CD14-positive monocyte (primary cell): Measurements from ENCODE around the gene LAMC3. TPM values are rescaled to one million over a fixed set of nuclear protein-coding genes. Genes with fewer than 3 reads are reported as not detected.
A peak's percentile ranks its signal among the peaks of the same experiment; 100 is the strongest.

Source experiments
- DNase-seq, 3 donors: peaks; one replicate each; pipeline ENCODE4 v3.0.0-alpha.2; 2011 to 2022
- H2AFZ ChIP-seq: 2 replicates; pipeline ENCODE4 v1.6.0; 2012; ENCODE audit warnings: mild to moderate bottlenecking, low read depth, low read length, inconsistent platforms; ENCODE audit not compliant: insufficient read depth, poor library complexity, severe bottlenecking
- H3K27ac ChIP-seq, 2 donors: 1 replicate in 1 of 2; 2 replicates in 1 of 2; pipeline ENCODE4 v1.5.1; 2012 to 2013; ENCODE audit warnings: low read length in 2 of 2, control low read depth in 1 of 2, inconsistent platforms in 1 of 2, low read depth in 1 of 2, mild to moderate bottlenecking in 1 of 2
- H3K27me3 ChIP-seq, 2 donors: one replicate each; pipeline versions ENCODE4 v1.6.0 to v1.6.1; 2011 to 2013; ENCODE audit warnings: low read length in 2 of 2; ENCODE audit not compliant: control insufficient read depth in 2 of 2, insufficient read depth in 2 of 2
- H3K36me3 ChIP-seq, 2 donors: replicated peaks in 1 of 2; 1 replicate in 1 of 2; 2 replicates in 1 of 2; pipeline versions ENCODE4 v1.5.1 to v1.6.1; 2012 to 2013; ENCODE audit warnings: low read length in 2 of 2, control low read depth in 1 of 2, inconsistent platforms in 1 of 2, mild to moderate bottlenecking in 1 of 2; ENCODE audit not compliant: insufficient read depth in 2 of 2, control insufficient read depth in 1 of 2
- H3K4me1 ChIP-seq, 2 donors: 1 replicate in 1 of 2; 2 replicates in 1 of 2; pipeline versions ENCODE4 v1.5.1 to v1.6.1; 2012 to 2013; ENCODE audit warnings: low read length in 2 of 2, control low read depth in 1 of 2, inconsistent platforms in 1 of 2, mild to moderate bottlenecking in 1 of 2, moderate library complexity in 1 of 2; ENCODE audit not compliant: insufficient read depth in 2 of 2, control insufficient read depth in 1 of 2
- H3K4me2 ChIP-seq: replicated peaks from 2 replicates; pipeline ENCODE3; 2012; ENCODE audit warnings: low read length, moderate library complexity, mild to moderate bottlenecking; ENCODE audit not compliant: poor library complexity, severe bottlenecking; ENCODE audit errors: extremely low read depth
- H3K4me3 ChIP-seq, 3 experiments: fragments of 200-600 bp in 1 of 3; sonication (generic) in 1 of 3; replicated peaks in 1 of 3; 1 replicate in 2 of 3; 2 replicates in 1 of 3; pipeline ENCODE4 v1.5.1; 2011 to 2013; ENCODE audit warnings: low read length in 3 of 3, mild to moderate bottlenecking in 3 of 3, control low read depth in 2 of 3, low read depth in 2 of 3, inconsistent platforms in 1 of 3, moderate library complexity in 1 of 3
- H3K79me2 ChIP-seq: 2 replicates; pipeline ENCODE4 v1.6.0; 2012; ENCODE audit warnings: mild to moderate bottlenecking, control low read depth, inconsistent platforms, low read length, moderate library complexity; ENCODE audit not compliant: insufficient read depth
- H3K9ac ChIP-seq: 2 replicates; pipeline ENCODE4 v1.6.0; 2017; ENCODE audit warnings: low read length, mild to moderate bottlenecking; ENCODE audit not compliant: insufficient read depth, poor library complexity, severe bottlenecking
- H3K9me3 ChIP-seq, 2 donors: replicated peaks in 1 of 2; 1 replicate in 1 of 2; 2 replicates in 1 of 2; pipeline versions ENCODE4 v1.5.1 to v1.6.1; 2012 to 2013; ENCODE audit warnings: low read length in 2 of 2, control low read depth in 1 of 2; ENCODE audit not compliant: control insufficient read depth in 1 of 2, insufficient read depth in 1 of 2
- H4K20me1 ChIP-seq: 2 replicates; pipeline ENCODE4 v1.6.0; 2012; ENCODE audit warnings: mild to moderate bottlenecking, low read length, control low read depth, moderate library complexity; ENCODE audit not compliant: insufficient read depth
- H3K27ac Mint-ChIP-seq, 7 donors: one replicate each; pipeline ENCODE4 v1.8.0; 2020; ENCODE audit warnings: mild to moderate bottlenecking in 7 of 7, mixed read lengths in 7 of 7, moderate library complexity in 6 of 7, inconsistent platforms in 2 of 7
- H3K27me3 Mint-ChIP-seq, 3 donors: one replicate each; pipeline ENCODE4 v1.8.0; 2021 to 2022; ENCODE audit warnings: low read depth in 3 of 3, mild to moderate bottlenecking in 3 of 3, mixed read lengths in 3 of 3, moderate library complexity in 3 of 3, inconsistent platforms in 1 of 3
- H3K36me3 Mint-ChIP-seq, 2 donors: one replicate each; pipeline ENCODE4 v1.8.0; 2020; ENCODE audit warnings: mixed read lengths in 2 of 2, inconsistent platforms in 1 of 2, mild to moderate bottlenecking in 1 of 2
- H3K4me1 Mint-ChIP-seq: one replicate; pipeline ENCODE4 v1.8.0; 2020; ENCODE audit warnings: mild to moderate bottlenecking, mixed read lengths
- H3K4me3 Mint-ChIP-seq, 2 donors: one replicate each; pipeline ENCODE4 v1.8.0; 2020; ENCODE audit warnings: mild to moderate bottlenecking in 2 of 2, mixed read lengths in 2 of 2, moderate library complexity in 1 of 2
- H3K9me3 Mint-ChIP-seq, 7 donors: one replicate each; pipeline ENCODE4 v1.8.0; 2020 to 2022; ENCODE audit warnings: mixed read lengths in 7 of 7, mild to moderate bottlenecking in 6 of 7, moderate library complexity in 6 of 7, inconsistent platforms in 2 of 7
- WGBS: methylation state at CpG from one replicate; pipeline ENCODE4 v1.1.5; 2013; ENCODE audit warnings: missing lambda C conversion rate; ENCODE audit not compliant: insufficient coverage; 5-methylcytosine and 5-hydroxymethylcytosine counted together
- intact Hi-C, 2 donors: fragments of 100-400 bp; cut with micrococcal nuclease; formaldehyde crosslinking; loops; one replicate each; pipeline versions ENCODE4 v1.15.0 to v1.15.1; 2023
- polyA plus RNA-seq, 3 donors: library from polyadenylated mRNA; depleted of rRNA in 1 of 3; unstranded in 2 of 3; stranded (reverse) in 1 of 3; fragments of 300-500 nt in 2 of 3; fragments of >200 nt in 1 of 3; fragmentation: Illumina TruSeq in 2 of 3; gene quantifications; 1 replicate in 2 of 3; 2 replicates in 1 of 3; pipeline ENCODE4 v1.2.3, GENCODE V29; 2012 to 2021
- TF ChIP-seq, protein P1 (sequence below): fragments of 200-600 bp; IDR thresholded peaks from one replicate; pipeline ENCODE4 v1.8.0; 2022; ENCODE audit warnings: antibody characterized with exemption, mild to moderate bottlenecking

LAMC3 gene
- polyA plus RNA-seq, 3 donors, result 0.19 TPM; not detected in 2

DNA sequence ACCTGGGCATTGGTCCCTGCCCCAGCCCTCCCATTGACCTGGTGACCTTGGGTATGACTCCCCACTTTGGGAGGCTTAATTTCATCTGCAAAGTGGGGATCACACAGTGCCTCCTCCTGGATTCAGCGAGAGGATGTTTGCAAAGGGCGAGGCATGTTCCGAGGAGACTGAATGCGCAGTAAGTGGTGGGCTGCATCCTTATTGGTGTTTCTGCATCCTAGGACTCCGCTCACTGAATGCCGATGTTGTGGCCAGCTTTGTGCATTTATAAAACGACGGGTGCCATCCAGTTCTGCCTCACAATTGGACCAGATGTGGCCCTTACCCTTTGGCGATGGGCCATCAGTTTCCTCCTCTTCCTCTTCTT lies 63.9 kb downstream of the LAMC3 start:
- Mint-ChIP-seq H3K4me3 (no peak overlapping the region), H3K27ac (no peak overlapping the region), H3K4me1 (no peaks in the 10 kb centered on the region), H3K9me3 (no peaks in the 10 kb centered on the region), H3K27me3 (peaks cover 0 to 1% (median 0%) of the 10 kb centered on the region in 3 donors), H3K36me3 (no peaks in the 10 kb centered on the region)
- H3K36me3 ChIP-seq, result no peaks in the 10 kb centered on the region
- no peak for DNase-seq
- no peak overlapping the region for H3K9ac ChIP-seq
- H3K4me2 ChIP-seq, result no peak overlapping the region
- H3K4me3 ChIP-seq, result no peak overlapping the region
- H3K9me3 ChIP-seq, result no peaks in the 10 kb centered on the region
- WGBS, result 96% methylated on average over 9 of the region's 9 CpGs
- H2AFZ ChIP-seq, result no peak overlapping the region
- no peak overlapping the region for H3K27ac ChIP-seq
- no peaks in the 10 kb centered on the region for H3K79me2 ChIP-seq
- H3K4me1 ChIP-seq, result no peaks in the 10 kb centered on the region
- intact Hi-C loops, result no loop called here
- TF ChIP-seq, protein P1, sequence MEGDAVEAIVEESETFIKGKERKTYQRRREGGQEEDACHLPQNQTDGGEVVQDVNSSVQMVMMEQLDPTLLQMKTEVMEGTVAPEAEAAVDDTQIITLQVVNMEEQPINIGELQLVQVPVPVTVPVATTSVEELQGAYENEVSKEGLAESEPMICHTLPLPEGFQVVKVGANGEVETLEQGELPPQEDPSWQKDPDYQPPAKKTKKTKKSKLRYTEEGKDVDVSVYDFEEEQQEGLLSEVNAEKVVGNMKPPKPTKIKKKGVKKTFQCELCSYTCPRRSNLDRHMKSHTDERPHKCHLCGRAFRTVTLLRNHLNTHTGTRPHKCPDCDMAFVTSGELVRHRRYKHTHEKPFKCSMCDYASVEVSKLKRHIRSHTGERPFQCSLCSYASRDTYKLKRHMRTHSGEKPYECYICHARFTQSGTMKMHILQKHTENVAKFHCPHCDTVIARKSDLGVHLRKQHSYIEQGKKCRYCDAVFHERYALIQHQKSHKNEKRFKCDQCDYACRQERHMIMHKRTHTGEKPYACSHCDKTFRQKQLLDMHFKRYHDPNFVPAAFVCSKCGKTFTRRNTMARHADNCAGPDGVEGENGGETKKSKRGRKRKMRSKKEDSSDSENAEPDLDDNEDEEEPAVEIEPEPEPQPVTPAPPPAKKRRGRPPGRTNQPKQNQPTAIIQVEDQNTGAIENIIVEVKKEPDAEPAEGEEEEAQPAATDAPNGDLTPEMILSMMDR, result no peak
- H3K27me3 ChIP-seq, result no peaks in the 10 kb centered on the region
- H4K20me1 ChIP-seq, result no peaks in the 10 kb centered on the region

DNA sequence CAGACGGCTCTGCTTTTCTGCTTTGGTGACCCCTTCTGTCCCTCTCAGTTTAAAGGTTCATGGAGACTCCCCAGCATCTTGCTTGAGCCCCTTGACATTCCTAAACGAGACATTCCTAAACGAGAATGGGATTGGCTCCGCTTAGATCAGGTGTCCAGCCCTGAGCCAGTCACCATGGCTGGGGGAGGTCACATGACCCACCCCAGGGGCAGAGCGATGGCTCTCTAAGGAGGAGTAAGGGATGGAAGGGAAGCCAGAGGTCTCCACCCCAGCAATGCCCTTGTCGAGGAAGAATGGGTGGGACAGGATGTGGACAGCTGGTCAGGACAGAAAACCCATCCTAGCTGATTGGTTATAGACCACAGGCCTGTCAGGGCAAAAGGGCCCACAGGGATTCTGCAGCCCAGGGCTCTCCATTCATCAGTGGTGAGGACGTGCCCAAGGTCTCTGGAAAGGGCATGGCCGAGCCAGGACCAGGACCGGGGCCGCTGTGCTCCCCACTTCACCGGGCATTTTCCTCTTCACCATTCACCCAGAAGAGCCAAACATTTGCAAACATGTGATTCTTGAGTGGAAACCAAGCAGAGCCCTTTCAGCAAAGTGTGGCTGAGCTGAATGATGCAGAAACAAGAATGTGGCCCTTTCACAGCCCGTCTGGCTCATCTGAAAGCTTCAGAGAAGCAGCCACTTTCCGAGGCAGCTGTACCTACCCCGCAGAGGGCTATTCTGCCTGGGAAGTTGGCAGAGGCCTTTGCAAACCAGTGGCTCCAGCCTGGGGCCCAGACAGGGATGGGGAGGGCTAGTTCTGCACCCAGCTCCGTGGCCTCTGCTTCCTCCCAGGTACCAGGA lies 67.6 kb downstream of the LAMC3 start:
- Histone ChIP-seq H3K4me2 (no peak overlapping the region), H4K20me1 (no peaks in the 10 kb centered on the region), H2AFZ (no peak overlapping the region), H3K9ac (no peak overlapping the region), H3K36me3 (no peaks in the 10 kb centered on the region), H3K4me3 (no peak overlapping the region), H3K27me3 (no peaks in the 10 kb centered on the region), H3K9me3 (no peaks in the 10 kb centered on the region), H3K4me1 (no peaks in the 10 kb centered on the region), H3K27ac (no peak overlapping the region), H3K79me2 (no peaks in the 10 kb centered on the region)
- Mint-ChIP-seq H3K9me3 (no peaks in the 10 kb centered on the region), H3K27ac (peak overlapping the region in 1 of 7 donors; percentile 50), H3K27me3 (peaks cover 0 to 1% (median 0%) of the 10 kb centered on the region in 3 donors), H3K4me3 (no peak overlapping the region), H3K4me1 (no peaks in the 10 kb centered on the region), H3K36me3 (no peaks in the 10 kb centered on the region)
- 88% methylated on average over 14 of the region's 15 CpGs for WGBS
- TF ChIP-seq, protein P1, result no peak
- intact Hi-C loops, result no loop called here
- no peak for DNase-seq
